Chondrocyte (in vitro differentiated cells): ENCODE data around the gene PHOX2B. TPM values are rescaled to one million over a fixed set of nuclear protein-coding genes. Genes with fewer than 3 reads are reported as not detected.

Experiments
- DNase-seq: peaks from one replicate; pipeline ENCODE4 v3.0.0; 2021; ENCODE audit warnings: mixed read lengths, low spot score
- H3K27ac Mint-ChIP-seq: one replicate; pipeline ENCODE4 v1.8.0; 2021; ENCODE audit warnings: mild to moderate bottlenecking, moderate library complexity, mixed read lengths; ENCODE audit not compliant: unreplicated experiment
- H3K27me3 Mint-ChIP-seq: 2 replicates; pipeline ENCODE4 v1.8.0; 2021; ENCODE audit warnings: low read depth, mixed read lengths
- H3K36me3 Mint-ChIP-seq: 2 replicates; pipeline ENCODE4 v1.8.0; 2021; ENCODE audit warnings: low read depth, mixed read lengths
- H3K4me1 Mint-ChIP-seq: 2 replicates; pipeline ENCODE4 v1.8.0; 2021; ENCODE audit warnings: low read depth, mild to moderate bottlenecking, mixed read lengths
- H3K4me3 Mint-ChIP-seq: one replicate; pipeline ENCODE4 v1.8.0; 2021; ENCODE audit warnings: mild to moderate bottlenecking, moderate library complexity, mixed read lengths; ENCODE audit not compliant: unreplicated experiment
- H3K9me3 Mint-ChIP-seq: 2 replicates; pipeline ENCODE4 v1.8.0; 2021; ENCODE audit warnings: low read depth, mixed read lengths
- total RNA-seq: library from RNA; stranded (reverse); gene quantifications from 3 replicates; pipeline ENCODE4 v1.2.1, GENCODE V29; 2021
- TF ChIP-seq, protein P1 (sequence below): fragments of 200-600 bp; sonication (generic); IDR thresholded peaks from 2 replicates; pipeline ENCODE4 v1.5.0; 2021; ENCODE audit warnings: antibody characterized with exemption, mild to moderate bottlenecking, moderate library complexity

PHOX2B gene
- total RNA-seq, 1 donor from 2014 or later: not detected

DNA sequence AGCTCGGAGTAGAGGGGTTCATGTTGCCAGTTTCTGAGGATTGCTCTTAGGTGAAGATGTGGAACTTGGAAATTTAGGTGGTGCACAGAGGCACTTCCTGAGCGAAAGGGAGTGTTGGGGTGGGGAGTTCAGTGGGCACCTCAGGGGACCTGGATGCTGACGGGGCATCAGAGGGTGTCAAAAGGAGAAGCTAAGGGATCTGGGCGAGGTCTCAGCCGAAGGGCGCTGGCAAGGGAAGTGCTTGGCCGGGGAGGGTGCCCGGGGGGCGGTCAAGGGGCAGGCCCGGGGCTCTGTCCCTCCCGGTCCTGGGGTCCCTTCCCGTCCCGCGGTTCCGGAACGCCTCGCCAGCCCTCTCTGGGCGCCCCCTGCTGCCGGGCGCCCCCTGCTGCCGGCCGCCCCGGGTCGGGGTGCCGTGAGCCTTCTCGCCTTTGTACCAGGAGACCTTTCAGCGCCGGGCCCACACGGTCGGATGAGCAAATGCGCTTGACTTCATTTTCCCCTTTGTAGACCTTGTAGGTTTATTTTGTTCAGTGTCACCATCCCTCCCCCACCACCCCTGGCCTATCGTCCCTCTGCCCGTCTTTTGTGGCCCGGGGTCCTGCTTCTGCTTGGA, 3.0 kb upstream of the PHOX2B start:
- H3K27ac Mint-ChIP-seq: no peak overlapping the region
- no peaks in the 10 kb centered on the region for H3K9me3 Mint-ChIP-seq
- DNase-seq: no peak
- H3K4me1 Mint-ChIP-seq: peaks cover 7% of the 10 kb centered on the region
- TF ChIP-seq, protein P1, sequence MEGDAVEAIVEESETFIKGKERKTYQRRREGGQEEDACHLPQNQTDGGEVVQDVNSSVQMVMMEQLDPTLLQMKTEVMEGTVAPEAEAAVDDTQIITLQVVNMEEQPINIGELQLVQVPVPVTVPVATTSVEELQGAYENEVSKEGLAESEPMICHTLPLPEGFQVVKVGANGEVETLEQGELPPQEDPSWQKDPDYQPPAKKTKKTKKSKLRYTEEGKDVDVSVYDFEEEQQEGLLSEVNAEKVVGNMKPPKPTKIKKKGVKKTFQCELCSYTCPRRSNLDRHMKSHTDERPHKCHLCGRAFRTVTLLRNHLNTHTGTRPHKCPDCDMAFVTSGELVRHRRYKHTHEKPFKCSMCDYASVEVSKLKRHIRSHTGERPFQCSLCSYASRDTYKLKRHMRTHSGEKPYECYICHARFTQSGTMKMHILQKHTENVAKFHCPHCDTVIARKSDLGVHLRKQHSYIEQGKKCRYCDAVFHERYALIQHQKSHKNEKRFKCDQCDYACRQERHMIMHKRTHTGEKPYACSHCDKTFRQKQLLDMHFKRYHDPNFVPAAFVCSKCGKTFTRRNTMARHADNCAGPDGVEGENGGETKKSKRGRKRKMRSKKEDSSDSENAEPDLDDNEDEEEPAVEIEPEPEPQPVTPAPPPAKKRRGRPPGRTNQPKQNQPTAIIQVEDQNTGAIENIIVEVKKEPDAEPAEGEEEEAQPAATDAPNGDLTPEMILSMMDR: peak; percentile 26
- no peaks in the 10 kb centered on the region for H3K36me3 Mint-ChIP-seq
- H3K4me3 Mint-ChIP-seq: no peak overlapping the region
- H3K27me3 Mint-ChIP-seq: peaks cover 94% of the 10 kb centered on the region

DNA sequence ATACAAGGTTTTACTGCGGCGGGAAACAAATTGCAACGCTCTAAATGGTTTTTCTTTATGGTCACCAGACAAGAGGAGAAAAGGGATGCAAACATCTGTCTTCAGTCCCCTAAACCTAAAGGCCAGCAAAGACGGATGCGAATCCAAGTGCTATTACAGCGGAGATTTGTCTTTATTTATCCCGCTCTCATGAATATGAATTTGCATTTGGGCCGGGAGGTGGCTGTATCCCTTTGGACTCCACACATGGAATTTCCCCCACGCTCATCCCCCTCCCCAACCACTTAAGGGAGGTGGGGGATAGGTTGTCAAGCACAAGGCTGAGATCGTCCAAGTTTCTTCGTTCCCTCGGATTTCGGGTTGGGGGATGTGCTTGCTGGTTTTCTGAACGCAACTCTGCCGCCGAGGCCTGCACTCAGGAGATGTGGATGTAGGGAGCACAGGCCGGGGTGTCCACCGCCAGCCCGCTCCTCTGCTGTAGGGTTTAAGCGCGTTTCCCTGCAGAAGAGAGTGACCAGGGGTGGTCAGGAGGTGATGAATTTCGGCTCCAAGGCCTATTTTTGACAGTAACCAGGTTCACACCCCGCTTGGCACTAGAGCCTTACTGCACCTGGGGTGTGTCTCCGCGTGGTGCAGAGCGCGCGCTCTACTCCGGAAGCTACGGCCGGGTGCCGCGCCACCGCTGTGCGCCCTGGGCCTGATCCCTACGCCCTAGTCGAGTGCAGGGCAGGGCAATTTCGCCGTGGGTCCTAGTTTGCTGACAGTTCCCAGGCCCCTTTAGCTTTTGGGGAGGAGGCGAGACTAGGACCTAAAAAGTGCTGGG, 2.3 kb upstream of the PHOX2B start:
- TF ChIP-seq, protein P1: no peak
- no peak overlapping the region for H3K27ac Mint-ChIP-seq
- H3K36me3 Mint-ChIP-seq: peaks cover 2% of the 10 kb centered on the region
- H3K4me3 Mint-ChIP-seq: no peak overlapping the region
- peaks cover 93% of the 10 kb centered on the region for H3K27me3 Mint-ChIP-seq
- DNase-seq: no peak
- no peaks in the 10 kb centered on the region for H3K9me3 Mint-ChIP-seq
- H3K4me1 Mint-ChIP-seq: peaks cover 13% of the 10 kb centered on the region

DNA sequence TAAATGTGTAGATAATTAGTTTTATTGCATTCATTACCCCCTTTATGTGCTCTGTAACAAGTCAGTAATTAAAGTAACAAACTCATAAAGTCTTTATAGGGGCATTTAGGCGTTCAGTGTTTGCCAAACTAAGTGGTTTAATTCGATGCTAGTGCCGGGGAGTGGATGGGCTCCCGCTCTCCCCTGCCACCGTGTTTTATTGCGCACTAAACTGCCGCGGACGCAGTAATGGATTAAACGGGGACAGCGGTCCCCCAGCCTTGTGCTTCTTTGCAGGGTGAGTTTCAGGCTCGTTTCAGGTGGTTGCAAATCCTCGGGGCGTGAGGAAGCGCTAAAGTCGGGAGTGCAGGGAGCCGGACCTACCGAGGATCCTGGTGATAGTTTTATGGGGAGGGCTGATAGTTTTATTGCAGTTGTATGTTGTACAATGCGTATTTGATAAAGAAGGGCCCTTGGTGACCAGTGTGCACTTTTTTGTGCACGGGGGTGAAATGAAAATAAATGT, 1.6 kb upstream of the PHOX2B start:
- TF ChIP-seq, protein P1: no peak
- H3K9me3 Mint-ChIP-seq: no peaks in the 10 kb centered on the region
- H3K27ac Mint-ChIP-seq: no peak overlapping the region
- H3K4me3 Mint-ChIP-seq: no peak overlapping the region
- H3K27me3 Mint-ChIP-seq: peaks cover 91% of the 10 kb centered on the region
- H3K4me1 Mint-ChIP-seq: peaks cover 13% of the 10 kb centered on the region
- H3K36me3 Mint-ChIP-seq: peaks cover 2% of the 10 kb centered on the region
- DNase-seq: no peak

DNA sequence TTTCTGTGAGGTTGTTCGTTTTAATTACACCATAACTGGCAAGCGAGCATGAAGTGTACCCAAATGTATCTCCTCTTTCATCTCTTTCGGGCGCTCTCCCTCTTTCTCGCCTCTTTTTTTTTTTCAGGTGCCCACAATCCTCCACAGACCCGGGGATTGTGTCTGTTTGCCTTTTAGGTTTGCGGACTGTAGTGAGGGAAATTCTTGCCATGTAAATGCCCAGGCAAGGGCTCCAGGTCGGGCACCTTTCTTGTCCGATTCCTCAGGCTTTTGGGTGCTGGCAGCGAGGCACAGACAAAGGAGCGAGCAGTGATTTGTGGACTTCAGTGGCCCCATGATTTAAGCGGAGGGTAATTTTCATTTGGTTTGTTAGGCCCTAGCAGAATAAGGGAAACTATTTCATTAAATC, 1.1 kb upstream of the PHOX2B start:
- H3K27me3 Mint-ChIP-seq: peaks cover 91% of the 10 kb centered on the region
- DNase-seq: no peak
- H3K36me3 Mint-ChIP-seq: peaks cover 3% of the 10 kb centered on the region
- peaks cover 15% of the 10 kb centered on the region for H3K4me1 Mint-ChIP-seq
- H3K9me3 Mint-ChIP-seq: no peaks in the 10 kb centered on the region
- TF ChIP-seq, protein P1: no peak
- no peak overlapping the region for H3K27ac Mint-ChIP-seq
- no peak overlapping the region for H3K4me3 Mint-ChIP-seq

DNA sequence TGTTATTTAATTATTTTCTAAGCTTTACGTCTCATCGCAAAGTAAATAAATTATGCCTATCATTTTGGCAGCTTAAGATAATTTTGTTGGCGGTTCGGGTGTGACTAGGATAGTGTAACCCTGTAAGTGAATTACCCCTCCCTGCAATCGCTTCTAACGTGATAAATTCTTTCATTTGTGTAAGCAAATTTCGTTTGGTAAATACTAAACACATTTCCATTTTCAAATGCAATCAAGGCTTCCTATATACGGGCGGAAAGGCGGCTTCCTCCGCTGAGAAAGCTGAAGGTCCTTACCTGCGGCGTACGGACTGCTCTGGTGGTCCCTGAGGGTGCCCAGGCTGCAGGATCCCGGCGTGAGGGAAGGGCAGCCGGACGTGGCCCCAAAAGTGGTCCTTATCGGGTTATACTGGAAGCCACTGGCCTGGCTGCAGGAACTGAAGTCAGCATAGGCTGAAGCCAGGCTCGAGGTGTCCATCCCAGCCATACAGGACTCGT, 403 bp downstream of the PHOX2B start:
- TF ChIP-seq, protein P1: no peak
- no peak overlapping the region for H3K4me3 Mint-ChIP-seq
- H3K9me3 Mint-ChIP-seq: no peaks in the 10 kb centered on the region
- peaks cover 17% of the 10 kb centered on the region for H3K4me1 Mint-ChIP-seq
- peaks cover 90% of the 10 kb centered on the region for H3K27me3 Mint-ChIP-seq
- peaks cover 8% of the 10 kb centered on the region for H3K36me3 Mint-ChIP-seq
- no peak overlapping the region for H3K27ac Mint-ChIP-seq
- DNase-seq: no peak
